Large intestine (tissue), 12 donors: ENCODE measurements around the gene TWIST1. TPM values are rescaled to one million over a fixed set of nuclear protein-coding genes. Genes with fewer than 3 reads are reported as not detected.
A peak's percentile ranks its signal among the peaks of the same experiment; 100 is the strongest.

Experiments used
- DNase-seq, 2 donors: peaks; one replicate each; pipeline versions ENCODE4 v3.0.0 to v3.0.0-alpha.2; 2013
- H3K27ac ChIP-seq: one replicate; pipeline ENCODE4 v1.5.1; 2013; ENCODE audit warnings: low read length
- H3K27me3 ChIP-seq: 2 replicates; pipeline ENCODE4 v1.6.1; 2013; ENCODE audit warnings: low read length; ENCODE audit not compliant: control insufficient read depth, insufficient read depth
- H3K36me3 ChIP-seq: 2 replicates; pipeline ENCODE4 v1.6.1; 2013; ENCODE audit warnings: low read length; ENCODE audit not compliant: control insufficient read depth, insufficient read depth
- H3K4me1 ChIP-seq: one replicate; pipeline ENCODE4 v1.6.1; 2013; ENCODE audit warnings: low read length; ENCODE audit not compliant: control insufficient read depth, insufficient read depth
- H3K4me3 ChIP-seq: one replicate; pipeline ENCODE4 v1.5.1; 2013; ENCODE audit warnings: low read length
- H3K9me3 ChIP-seq: one replicate; pipeline ENCODE4 v1.6.1; 2013; ENCODE audit warnings: mild to moderate bottlenecking, low read depth, low read length, moderate library complexity; ENCODE audit not compliant: control insufficient read depth
- WGBS: methylation state at CpG from one replicate; pipeline ENCODE4 v1.1.5; 2013; ENCODE audit warnings: low lambda C conversion rate; ENCODE audit not compliant: insufficient coverage; 5-methylcytosine and 5-hydroxymethylcytosine counted together
- long read RNA-seq, 11 donors: transcript quantifications; one replicate each; lab custom pipeline, GENCODE V29; 2026
- polyA plus RNA-seq: library from polyadenylated mRNA; unstranded; fragments of 120-200 nt; gene quantifications from one replicate; pipeline ENCODE4 v1.2.1, GENCODE V29; 2013

TWIST1 gene
- 0.61 TPM for polyA plus RNA-seq
- long read RNA-seq, donor 1 = 0 reads
- long read RNA-seq, donor 2 = 0 reads
- long read RNA-seq, donor 3 = 0 reads
- long read RNA-seq, donor 4 = 0 reads
- long read RNA-seq, donor 5, partial matches to known transcripts = 7 of 8 reads
- long read RNA-seq, donor 5, other reads (novel, unspliced or antisense) = 0 of 8 reads
- long read RNA-seq, donor 6, partial matches to known transcripts = 0 of 4 reads
- long read RNA-seq, donor 6, other reads (novel, unspliced or antisense) = 0 of 4 reads
- long read RNA-seq, donor 7, transcript TWIST1-201 (2 exons, 1,666 nt) = major isoform, 5 of 11 reads
- long read RNA-seq, donor 7, partial matches to known transcripts = 6 of 11 reads
- long read RNA-seq, donor 7, other reads (novel, unspliced or antisense) = 0 of 11 reads
- long read RNA-seq, donor 8, partial matches to known transcripts = 6 of 6 reads
- long read RNA-seq, donor 8, other reads (novel, unspliced or antisense) = 0 of 6 reads
- long read RNA-seq, donor 9, partial matches to known transcripts = 0 of 2 reads
- long read RNA-seq, donor 9, other reads (novel, unspliced or antisense) = 0 of 2 reads
- long read RNA-seq, donor 10 = 0 reads
- long read RNA-seq, donor 11, partial matches to known transcripts = 0 of 2 reads
- long read RNA-seq, donor 11, other reads (novel, unspliced or antisense) = 0 of 2 reads

DNA sequence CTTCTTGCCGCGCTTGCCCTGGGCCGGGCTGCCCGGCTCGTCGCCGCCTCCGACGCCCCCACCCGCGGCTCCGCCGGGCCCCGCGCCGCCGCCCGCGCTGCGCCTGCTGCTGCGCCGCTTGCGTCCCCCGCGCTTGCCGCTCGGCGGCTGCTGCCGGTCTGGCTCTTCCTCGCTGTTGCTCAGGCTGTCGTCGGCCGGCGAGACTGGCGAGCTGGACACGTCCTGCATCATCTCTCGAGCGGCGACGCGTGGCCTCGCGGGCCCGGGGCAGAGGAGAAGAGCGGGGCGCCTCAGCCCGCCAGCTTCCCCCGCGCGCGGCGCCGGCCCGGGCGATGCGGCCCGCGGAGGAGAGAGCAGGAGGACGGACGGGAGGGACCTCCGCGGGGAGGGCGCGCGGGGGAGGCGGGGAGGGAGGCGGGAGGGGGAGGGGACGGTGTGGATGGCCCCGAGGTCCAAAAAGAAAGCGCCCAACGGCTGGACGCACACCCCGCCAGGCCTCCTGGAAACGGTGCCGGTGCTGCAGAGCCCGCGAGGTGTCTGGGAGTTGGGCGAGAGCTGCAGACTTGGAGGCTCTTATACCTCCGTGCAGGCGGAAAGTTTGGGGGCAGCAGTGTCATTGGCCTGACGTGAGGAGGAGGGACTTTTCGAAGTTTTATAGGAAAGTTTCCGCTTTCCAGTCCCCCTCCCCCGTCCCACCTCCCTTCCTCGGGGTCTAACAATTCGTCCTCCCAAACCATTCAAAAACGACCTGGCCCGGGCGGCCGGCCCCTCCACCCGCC, at the start of gene TWIST1:
TSS of gene TWIST1 (minus strand) at position 546 of the 779 bp plus-strand sequence. CDS start at position 231, 315 bp downstream.
- peak in 1 of 2 donors; percentile 27 for DNase-seq
- Histone ChIP-seq H3K36me3 (no peaks in the 10 kb centered on the region), H3K4me3 (peak within 1 kb of the TSS; percentile 45), H3K9me3 (peaks cover 6% of the 10 kb centered on the region), H3K27me3 (peaks cover 76% of the 10 kb centered on the region), H3K27ac (no peak within 1 kb of the TSS), H3K4me1 (no peaks in the 10 kb centered on the region)
- WGBS = no CpG with 5 or more reads among the region's 91 CpGs

DNA sequence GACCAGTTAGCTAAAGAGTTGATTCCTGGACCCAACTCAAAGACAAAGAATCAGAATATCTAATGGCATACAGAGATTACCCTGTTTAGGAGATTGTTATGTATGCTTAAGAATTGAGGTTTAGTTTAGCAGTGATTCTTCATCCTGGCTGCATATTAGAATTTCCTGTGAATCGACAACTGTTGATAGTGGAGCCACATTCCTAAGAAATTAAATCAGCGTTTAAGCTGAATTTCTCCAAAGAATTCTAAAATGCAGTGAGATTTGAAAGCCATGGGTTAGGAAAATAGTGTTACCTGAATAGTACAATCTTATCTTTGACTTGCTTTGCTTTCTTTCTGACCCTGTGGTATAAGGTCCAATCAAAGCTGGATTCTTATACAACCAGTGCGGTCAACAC, 44.2 kb upstream of the TWIST1 start:
- Histone ChIP-seq H3K9me3 (no peaks in the 10 kb centered on the region), H3K27me3 (no peaks in the 10 kb centered on the region), H3K4me3 (no peak overlapping the region), H3K36me3 (no peaks in the 10 kb centered on the region), H3K27ac (no peak overlapping the region), H3K4me1 (no peaks in the 10 kb centered on the region)
- DNase-seq = no peak
- no CpG with 5 or more reads among the region's 3 CpGs for WGBS

DNA sequence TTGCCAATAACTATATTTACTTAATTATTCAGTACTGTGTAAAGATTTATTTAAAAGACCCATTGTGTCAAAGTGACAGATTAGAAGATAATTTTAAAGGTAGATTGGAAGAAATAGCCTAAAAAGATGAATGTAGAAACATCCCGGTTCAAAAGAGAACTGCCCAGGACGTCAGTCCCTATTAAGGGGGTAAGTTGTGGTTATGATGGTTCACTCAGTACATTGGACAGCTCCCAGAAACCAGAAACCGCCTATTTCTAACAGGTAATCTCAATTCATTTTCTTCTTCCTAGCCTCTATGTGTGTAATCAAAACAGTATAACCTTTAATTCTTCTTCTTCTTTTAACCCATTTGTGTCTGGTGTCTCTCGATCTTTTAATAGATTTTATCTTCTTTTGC, 29.3 kb upstream of the TWIST1 start:
- 0% methylated on average over 1 of the region's 4 CpGs for WGBS
- H3K9me3 ChIP-seq = no peaks in the 10 kb centered on the region

DNA sequence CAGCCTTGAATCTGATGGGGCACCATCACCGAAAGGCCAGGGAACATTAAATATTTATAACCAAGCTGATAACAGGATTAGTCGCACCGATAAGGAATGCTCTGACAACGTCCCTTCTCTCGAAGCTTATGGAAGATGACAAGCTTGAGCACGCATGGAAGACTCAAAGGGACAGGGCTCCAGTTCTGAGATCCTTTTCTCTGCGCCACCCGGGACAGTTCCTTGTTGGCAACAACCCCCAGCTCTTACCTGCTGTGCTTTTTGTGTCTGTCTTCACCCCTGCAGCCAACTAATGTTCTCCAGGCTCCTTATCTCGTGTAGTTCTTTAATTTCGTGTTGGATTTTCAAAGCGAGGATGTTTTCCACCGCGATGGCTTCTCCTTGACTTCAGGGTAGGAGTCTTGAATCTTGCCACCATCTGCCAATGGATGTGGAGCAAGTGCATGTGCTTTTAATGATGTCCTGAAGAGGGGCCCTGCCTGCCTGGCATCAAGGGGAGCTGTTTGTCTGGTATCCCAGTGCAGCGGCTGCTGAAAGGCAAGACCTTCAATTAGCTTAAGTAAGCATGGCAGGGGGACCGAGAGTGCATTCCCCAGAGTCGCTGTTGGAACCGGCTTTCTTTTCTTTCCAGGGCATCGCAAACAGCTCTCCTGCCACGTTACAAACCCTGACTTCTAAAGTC, 28.1 kb upstream of the TWIST1 start:
- no peaks in the 10 kb centered on the region for H3K9me3 ChIP-seq
- H3K27me3 ChIP-seq = peaks cover 45% of the 10 kb centered on the region

More for the DNA sequence above, 29.3 kb upstream of the TWIST1 start:
- no peak overlapping the region for H3K27ac ChIP-seq
- no peak for DNase-seq
- no peaks in the 10 kb centered on the region for H3K36me3 ChIP-seq
- H3K4me1 ChIP-seq = no peaks in the 10 kb centered on the region
- no peak overlapping the region for H3K4me3 ChIP-seq
- peaks cover 42% of the 10 kb centered on the region for H3K27me3 ChIP-seq

DNA sequence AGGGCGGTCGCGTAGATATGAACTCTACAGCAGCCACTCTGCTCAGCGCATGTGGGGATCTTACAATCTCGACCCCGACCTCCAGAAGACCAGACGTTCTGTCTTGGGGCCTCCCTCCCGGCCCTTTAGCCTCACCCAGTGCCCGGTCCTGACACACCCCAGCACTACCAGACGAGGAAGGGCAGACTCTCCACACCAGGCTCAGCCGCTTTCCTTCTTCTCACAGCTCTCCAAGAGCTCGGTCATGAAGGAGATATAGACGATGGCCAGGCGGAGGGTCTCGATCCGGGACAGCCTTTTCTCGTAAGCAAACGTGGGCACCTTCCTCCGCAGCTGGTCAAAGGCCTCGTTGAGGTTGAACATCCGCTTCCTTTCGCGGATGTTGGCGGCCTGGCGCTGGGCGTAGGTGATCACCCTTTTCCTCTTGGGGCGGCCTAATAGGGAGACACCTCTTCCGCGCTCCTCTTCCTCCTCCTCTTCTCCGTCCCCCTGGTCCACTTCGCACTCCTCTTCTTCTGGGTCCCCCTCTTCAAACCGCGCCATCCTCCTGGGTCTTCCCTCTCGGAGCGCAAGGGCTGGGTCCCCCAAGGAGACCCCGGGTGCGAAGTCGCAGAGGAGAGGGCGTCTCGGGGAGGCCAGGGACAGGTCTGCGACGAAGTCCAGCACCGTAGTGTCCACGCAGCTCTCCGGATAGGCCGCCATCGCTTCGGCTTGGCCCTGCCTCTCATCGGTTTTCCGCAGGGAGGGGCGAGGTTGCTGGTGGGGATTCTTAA, 27.4 kb upstream of the TWIST1 start, which contains the start of gene FERD3L:
TSS of gene FERD3L (minus strand) at position 761 of the 773 bp plus-strand sequence. CDS start at position 702, 59 bp downstream.
- Histone ChIP-seq H3K4me3 (no peak within 1 kb of the TSS), H3K4me1 (no peaks in the 10 kb centered on the region), H3K36me3 (no peaks in the 10 kb centered on the region), H3K27me3 (peaks cover 45% of the 10 kb centered on the region), H3K9me3 (no peaks in the 10 kb centered on the region), H3K27ac (no peak within 1 kb of the TSS)
- WGBS = 0% methylated on average over 4 of the region's 51 CpGs
- DNase-seq = no peak

More for the DNA sequence above, 28.1 kb upstream of the TWIST1 start:
- no peak overlapping the region for H3K4me3 ChIP-seq
- H3K4me1 ChIP-seq = no peaks in the 10 kb centered on the region
- H3K36me3 ChIP-seq = no peaks in the 10 kb centered on the region
- DNase-seq = no peak
- no peak overlapping the region for H3K27ac ChIP-seq
- 0% methylated on average over 4 of the region's 19 CpGs for WGBS

DNA sequence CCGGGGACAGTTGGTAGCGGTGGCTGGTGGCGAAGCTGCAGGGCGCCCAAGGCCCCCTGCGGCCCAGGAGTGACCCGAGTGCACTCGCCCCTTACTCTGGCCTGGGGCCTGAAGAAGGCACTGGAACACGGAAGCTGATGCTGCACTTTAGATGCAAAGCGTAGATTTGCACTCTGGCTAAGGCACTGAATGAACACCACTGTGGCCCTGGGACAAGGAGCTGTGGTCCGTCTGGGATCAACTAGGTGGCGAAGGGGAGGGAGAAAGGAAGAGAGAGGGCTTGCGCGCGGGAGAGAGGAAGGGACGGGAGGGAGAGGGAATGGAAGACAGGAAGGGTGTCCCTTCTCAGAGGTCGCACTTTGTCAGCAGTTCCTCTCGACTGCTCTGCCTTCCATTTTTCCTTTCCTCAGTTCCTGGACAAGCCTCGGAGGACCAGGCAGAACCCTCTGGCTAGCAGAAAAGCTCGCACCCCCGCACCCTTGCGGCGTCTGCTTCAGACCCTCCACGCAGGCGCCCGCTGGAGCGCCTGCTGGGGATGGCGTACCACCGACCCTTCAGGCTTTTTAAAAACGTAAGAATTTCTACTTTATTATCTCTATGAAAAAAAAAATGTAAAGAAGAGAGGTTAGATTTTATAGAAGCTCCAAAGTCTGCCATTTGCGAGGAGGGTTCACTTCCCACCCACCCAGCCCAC, 26.6 kb upstream of the TWIST1 start:
- Histone ChIP-seq H3K4me3 (no peak overlapping the region), H3K27ac (no peak overlapping the region), H3K4me1 (no peaks in the 10 kb centered on the region), H3K9me3 (no peaks in the 10 kb centered on the region), H3K36me3 (no peaks in the 10 kb centered on the region), H3K27me3 (peaks cover 45% of the 10 kb centered on the region)
- WGBS = no CpG with 5 or more reads among the region's 30 CpGs
- DNase-seq = no peak

DNA sequence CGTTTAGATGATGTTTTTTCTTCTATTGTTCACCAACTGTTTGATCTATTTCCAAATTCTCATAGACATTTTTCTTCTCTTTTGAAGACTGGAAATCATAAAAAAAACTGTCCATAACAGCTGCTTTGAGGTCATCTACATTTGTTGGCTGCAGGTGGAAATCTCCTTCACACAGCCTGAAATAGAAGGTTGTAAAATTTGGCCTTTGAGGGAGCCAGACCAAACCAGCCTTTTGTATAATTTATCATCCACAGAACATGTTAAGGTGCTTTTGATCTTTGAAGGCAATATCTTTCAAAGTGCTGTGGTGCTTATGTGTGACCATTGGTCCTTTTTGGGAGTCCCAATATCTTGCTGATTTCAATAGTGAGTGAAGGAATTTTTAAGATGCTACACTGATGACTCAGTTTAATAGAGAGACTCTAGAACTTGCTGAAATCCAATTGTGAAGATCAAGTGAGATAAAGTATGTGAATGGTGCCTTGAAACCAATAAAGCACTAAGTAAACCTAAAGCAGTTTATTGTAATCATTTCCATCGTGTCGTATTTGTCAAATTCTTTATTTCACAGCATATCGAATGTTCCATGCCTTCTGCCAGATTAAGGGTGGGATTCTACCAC, 22.4 kb upstream of the TWIST1 start:
- H3K27me3 ChIP-seq = peaks cover 23% of the 10 kb centered on the region
- H3K9me3 ChIP-seq = no peaks in the 10 kb centered on the region

DNA sequence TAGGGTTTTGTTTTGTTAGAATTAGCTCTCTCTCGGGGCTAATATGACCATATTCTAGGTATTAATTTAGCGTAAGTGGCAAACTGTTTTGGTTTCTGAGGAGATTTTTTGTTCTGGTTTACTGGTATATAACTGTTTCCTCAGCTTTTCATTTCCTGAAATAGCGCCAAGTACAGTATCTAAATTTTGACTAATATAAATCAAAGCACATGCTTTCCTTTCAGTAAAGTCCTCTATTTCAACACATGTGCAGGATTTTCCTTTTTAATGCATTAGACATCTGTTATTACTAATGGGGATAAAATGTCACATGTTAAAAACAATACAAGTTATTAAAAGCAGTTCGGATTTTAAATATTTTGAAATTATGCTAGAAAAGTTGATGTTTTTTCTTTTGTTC, 16.4 kb upstream of the TWIST1 start:
- Histone ChIP-seq H3K4me3 (no peak overlapping the region), H3K36me3 (no peaks in the 10 kb centered on the region), H3K27ac (no peak overlapping the region), H3K27me3 (no peaks in the 10 kb centered on the region), H3K9me3 (no peaks in the 10 kb centered on the region), H3K4me1 (no peaks in the 10 kb centered on the region)
- DNase-seq = no peak
- 94% methylated on average over 4 of the region's 4 CpGs for WGBS

More for the DNA sequence above, 22.4 kb upstream of the TWIST1 start:
- 98% methylated on average over 4 of the region's 4 CpGs for WGBS
- DNase-seq = no peak
- H3K4me3 ChIP-seq = no peak overlapping the region
- H3K4me1 ChIP-seq = no peaks in the 10 kb centered on the region
- no peaks in the 10 kb centered on the region for H3K36me3 ChIP-seq
- H3K27ac ChIP-seq = no peak overlapping the region

DNA sequence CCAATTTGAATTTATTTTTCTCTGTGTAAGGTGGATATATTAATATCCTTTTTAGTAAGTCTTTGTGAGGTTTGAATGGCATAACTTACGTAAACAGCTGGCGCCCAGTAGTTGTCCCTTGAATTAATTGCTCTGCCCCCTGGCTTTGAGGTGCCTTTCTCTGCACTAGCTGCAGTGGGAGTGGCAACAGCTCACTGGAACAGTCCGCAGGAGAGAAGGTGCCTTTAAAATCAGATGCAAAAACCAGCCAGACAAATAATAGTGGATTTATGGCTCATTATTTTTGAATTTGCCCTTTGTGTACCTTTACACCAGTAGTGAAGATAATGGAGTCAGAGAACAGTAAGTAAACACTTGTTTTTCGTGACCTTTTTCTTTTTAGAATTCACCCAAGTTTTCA, 16.0 kb upstream of the TWIST1 start:
- no peaks in the 10 kb centered on the region for H3K27me3 ChIP-seq
- 33% methylated on average over 1 of the region's 4 CpGs for WGBS
- H3K36me3 ChIP-seq = no peaks in the 10 kb centered on the region
- H3K27ac ChIP-seq = no peak overlapping the region
- no peak for DNase-seq
- H3K9me3 ChIP-seq = no peaks in the 10 kb centered on the region
- H3K4me3 ChIP-seq = no peak overlapping the region
- no peaks in the 10 kb centered on the region for H3K4me1 ChIP-seq
